Subcutaneous adipose tissue (tissue), 4 donors: ENCODE results near the gene WWP2. TPM values are rescaled to one million over a fixed set of nuclear protein-coding genes. Genes with fewer than 3 reads are reported as not detected.

ENCODE experiments used
- CTCF ChIP-seq: fragments of 450-650 bp; IDR thresholded peaks from one replicate; pipeline ENCODE4 v1.5.1; 2016; ENCODE audit warnings: low read depth, mild to moderate bottlenecking, control low read depth, antibody characterized with exemption, moderate library complexity
- total RNA-seq, 4 donors: library from RNA; depleted of rRNA; stranded (reverse); fragments of >200 nt; gene quantifications; one replicate each; pipeline ENCODE4 v1.1.0, GENCODE V29; 2016

The WWP2 gene
- total RNA-seq, 4 donors from 2014 or later, result 20.2 to 48.7 (median 34.7) TPM

- no peak for TF ChIP-seq CTCF
These were observed 155.2 kb downstream of the WWP2 start for GRCh38 chr16:69917311-69917710.

DNA sequence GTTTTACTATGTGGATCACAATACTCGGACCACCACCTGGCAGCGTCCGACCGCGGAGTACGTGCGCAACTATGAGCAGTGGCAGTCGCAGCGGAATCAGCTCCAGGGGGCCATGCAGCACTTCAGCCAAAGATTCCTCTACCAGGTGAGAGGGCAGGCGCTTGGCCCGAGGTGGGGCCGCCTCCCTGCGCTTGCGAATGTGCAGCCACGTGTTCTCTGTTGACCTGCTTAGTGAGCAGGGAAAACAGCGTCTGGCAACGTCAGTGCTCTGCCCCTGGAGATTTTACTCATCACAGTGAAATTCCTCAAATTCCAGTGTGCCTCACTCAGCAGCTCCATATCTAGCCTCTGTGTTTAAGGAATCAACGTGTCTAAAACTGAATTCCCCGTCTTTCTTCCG is 155.6 kb downstream of the WWP2 start:
- no peak for TF ChIP-seq CTCF

GRCh38 chr16:69918241-69918640 is 156.1 kb downstream of the WWP2 start:
- no peak for TF ChIP-seq CTCF

DNA sequence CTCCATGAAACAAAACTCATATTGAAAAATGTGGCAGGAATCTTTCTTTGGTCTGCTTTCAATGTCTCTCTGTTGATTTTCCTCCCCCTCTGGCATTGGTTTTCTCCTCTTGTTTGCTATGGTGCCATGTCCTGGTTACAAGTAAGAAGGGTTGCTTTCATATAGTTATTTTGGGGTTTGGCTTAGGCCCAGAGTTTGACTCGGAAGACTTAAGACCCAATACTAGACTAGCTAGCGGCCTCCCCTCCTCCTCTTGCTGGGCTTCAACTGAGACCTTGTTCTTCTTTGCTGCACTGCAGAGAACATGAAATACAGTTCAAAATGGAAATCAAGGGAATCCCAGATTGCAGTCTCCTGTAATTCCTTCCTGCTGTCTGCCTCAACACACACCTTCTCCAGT is 159.0 kb downstream of the WWP2 start:
- TF ChIP-seq CTCF, result no peak

DNA sequence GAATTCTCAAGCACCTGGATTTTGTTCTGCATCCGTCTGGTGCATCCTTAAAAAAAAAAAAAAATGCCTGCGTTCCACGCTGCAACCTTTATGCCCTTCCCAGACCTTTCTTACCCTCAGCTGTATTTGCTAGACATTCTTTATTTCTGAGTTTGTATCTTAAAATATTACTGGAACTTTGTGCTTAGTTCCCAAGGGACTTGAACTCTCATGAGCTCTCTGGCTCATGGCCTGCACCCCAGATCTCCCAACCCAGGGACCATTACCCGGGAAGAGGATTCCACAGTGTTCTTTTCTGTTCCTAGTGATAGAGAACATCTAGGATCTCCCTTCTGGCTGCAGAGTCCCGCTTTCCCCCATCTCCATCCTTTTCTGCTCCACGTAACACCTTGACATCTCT is 160.1 kb downstream of the WWP2 start:
- TF ChIP-seq CTCF, result no peak

DNA sequence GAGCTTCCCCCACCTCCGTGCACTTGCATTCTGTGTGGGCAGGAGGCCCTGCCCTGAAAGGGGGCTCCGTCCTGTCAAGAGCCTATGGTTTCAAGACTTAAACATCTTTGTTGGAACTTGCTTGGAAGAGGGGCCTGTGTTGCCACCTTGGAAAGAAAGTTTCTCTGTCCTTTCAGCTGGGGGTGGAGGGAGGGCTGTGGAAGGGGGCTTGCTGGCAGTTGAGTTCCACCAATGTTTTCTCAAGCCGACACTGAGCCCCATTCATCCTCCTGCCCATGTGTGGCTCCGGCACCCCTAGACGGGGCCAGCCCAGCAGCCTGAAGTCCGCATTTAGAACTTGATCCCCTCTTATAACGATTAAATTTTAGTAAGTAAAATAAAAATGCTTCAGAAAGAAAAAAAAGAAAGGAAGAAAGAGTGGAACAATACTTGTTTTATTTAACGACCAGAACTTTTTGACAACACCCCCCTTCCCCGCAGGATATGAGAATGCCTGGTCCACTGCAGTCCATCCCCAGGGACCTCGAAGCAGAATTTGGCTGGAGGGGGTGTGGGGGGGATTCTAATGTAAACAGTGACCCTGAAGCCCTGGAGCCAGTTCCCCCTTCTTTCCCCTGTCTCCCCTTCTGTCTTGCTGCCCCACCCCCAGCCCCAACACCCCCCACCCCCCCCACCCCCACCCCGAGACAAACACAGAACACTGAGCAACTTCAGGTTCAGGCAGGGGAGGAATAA is 162.1 kb downstream of the WWP2 start:
- TF ChIP-seq CTCF, result no peak

GRCh38 chr16:69924777-69925191 is 162.7 kb downstream of the WWP2 start:
- no peak for TF ChIP-seq CTCF
